ENCODE results near the gene PUM1.

The PUM1 gene

DNA sequence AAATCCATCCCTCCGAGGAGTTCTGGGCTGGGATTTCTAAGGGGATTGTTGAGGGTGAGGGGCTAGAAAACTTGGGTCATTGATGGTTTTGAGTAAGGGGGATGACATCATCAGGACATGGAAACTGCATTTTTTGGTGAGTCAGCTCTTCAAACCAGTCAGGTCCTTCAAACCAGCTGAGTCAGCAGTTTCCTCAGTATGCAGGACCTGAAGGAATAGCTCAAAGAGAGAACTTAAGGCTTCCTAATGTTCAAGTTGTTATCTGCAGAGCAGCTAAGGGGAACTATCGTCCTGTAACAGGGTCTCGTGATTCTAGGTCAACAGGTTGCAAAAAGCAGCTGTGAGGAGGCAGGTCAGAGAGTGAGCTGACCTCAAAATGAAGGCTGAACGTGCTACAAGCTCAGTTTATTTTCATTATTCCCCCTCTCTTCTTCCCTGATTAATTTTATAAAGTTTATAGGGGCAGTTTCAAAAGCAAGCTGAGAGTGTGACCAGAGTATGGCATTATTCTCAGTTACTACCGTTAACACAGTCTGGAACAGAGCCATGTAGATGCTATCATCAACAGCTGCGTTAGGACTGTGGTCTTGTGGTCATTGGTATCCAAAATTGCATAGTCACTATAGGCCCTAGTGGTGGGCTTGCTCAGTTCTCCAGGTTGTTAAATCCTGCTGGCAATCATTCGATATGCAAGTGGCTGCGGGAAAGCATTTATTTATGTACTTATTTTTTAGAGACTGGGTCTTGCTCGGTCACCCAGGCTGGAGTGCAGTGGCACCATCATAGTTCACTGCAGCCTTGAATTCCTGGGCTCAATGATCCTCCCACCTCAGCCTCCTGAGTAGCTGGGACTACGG is 146.3 kb downstream of the PUM1 start:
- peaks cover 15% of the 10 kb centered on the region for H3K27me3 ChIP-seq (ENCODE audit: control insufficient read depth, low read length)
- no peaks in the 10 kb centered on the region; the same call in 1 of the 2 replicates for H4K20me1 ChIP-seq (ENCODE audit: control insufficient read depth, insufficient read depth, low read depth, low read length)
- H3K79me2 ChIP-seq (ENCODE audit: control insufficient read depth, low read length) = no peaks in the 10 kb centered on the region
- no peak overlapping the region for H3K4me2 ChIP-seq (ENCODE audit: low read length)
- no peaks in the 10 kb centered on the region for H3F3A ChIP-seq (ENCODE audit: control insufficient read depth, insufficient read depth)
- no peaks in the 10 kb centered on the region for H3K36me3 ChIP-seq (ENCODE audit: control insufficient read depth, low read length)
- H3K9me2 ChIP-seq (replicated peaks; ENCODE audit: control insufficient read depth, low read length) = no peaks in the 10 kb centered on the region
- no peak for TF ChIP-seq CTCF (IDR thresholded peaks at IDR 0.05; ENCODE audit: low read depth, low read length, poor library complexity, severe bottlenecking)
- TF ChIP-seq EZH2phosphoT487 (IDR thresholded peaks at IDR 0.05; ENCODE audit: borderline replicate concordance, low read length) = no peak
- H3K9me3 ChIP-seq (ENCODE audit: control insufficient read depth, insufficient read depth, low read length) = no peaks in the 10 kb centered on the region
- no peak overlapping the region for H3K4me3 ChIP-seq (ENCODE audit: low read length)
- no peak overlapping the region for H3K27ac ChIP-seq (ENCODE audit: low read depth, low read length)
- H3K4me1 ChIP-seq (ENCODE audit: control insufficient read depth, low read length) = no peaks in the 10 kb centered on the region

GRCh38 chr1:30916296-30916695 is 149.2 kb downstream of the PUM1 start:
- Histone ChIP-seq H3K9me3 (ENCODE audit: control insufficient read depth, insufficient read depth, low read length) (no peaks in the 10 kb centered on the region), H3K4me2 (ENCODE audit: low read length) (no peak overlapping the region), H3K27ac (ENCODE audit: low read depth, low read length) (no peak overlapping the region), H3K9me2 (replicated peaks; ENCODE audit: control insufficient read depth, low read length) (no peaks in the 10 kb centered on the region), H3K4me1 (ENCODE audit: control insufficient read depth, low read length) (peaks cover 3% of the 10 kb centered on the region), H3K27me3 (ENCODE audit: control insufficient read depth, low read length) (peaks cover 9% of the 10 kb centered on the region), H3K4me3 (ENCODE audit: low read length) (no peak overlapping the region), H3K36me3 (ENCODE audit: control insufficient read depth, low read length) (no peaks in the 10 kb centered on the region), H4K20me1 (ENCODE audit: control insufficient read depth, insufficient read depth, low read depth, low read length) (no peaks in the 10 kb centered on the region; the same call in 1 of the 2 replicates), H3K79me2 (ENCODE audit: control insufficient read depth, low read length) (no peaks in the 10 kb centered on the region), H3F3A (ENCODE audit: control insufficient read depth, insufficient read depth) (no peaks in the 10 kb centered on the region)
- TF ChIP-seq CTCF (IDR thresholded peaks at IDR 0.05; ENCODE audit: low read depth, low read length, poor library complexity, severe bottlenecking) (no peak), EZH2phosphoT487 (IDR thresholded peaks at IDR 0.05; ENCODE audit: borderline replicate concordance, low read length) (no peak)

DNA sequence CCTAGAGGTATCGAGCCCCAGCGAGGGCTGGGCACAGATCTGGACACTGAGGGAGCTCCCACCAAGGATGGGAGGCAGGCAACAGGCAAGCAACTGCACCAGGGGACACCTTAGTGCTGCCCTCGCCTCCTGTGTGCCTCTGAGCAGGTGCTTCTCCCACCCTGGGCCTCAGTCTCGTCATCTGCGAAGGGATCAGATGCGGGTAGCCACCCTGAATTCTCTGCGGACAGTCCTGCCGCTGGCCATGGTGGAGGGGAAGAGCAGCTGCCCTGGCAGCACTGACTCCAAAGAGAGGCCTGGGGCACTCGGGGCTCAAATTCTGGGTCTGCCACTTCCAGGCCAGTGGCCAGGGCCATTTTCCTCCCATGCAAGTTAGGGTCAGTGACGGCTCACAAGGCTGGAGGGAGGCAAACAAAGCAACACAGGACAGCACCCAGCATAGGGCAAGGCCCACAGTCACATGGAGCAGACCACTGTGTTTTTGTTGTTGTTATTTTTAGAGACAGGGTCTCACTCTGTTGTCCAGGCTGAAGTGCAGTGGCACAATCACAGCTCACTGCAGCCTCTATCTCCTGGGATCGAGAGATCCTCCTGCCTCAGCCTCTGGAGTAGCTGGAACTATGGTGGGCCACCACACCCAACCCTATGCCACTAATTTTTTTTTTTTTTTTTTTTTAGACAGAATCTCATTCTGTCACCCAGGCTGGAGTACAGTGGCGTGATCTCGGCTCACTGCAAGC is 149.9 kb downstream of the PUM1 start:
- no peak overlapping the region for H3K4me3 ChIP-seq (ENCODE audit: low read length)
- TF ChIP-seq EZH2phosphoT487 (IDR thresholded peaks at IDR 0.05; ENCODE audit: borderline replicate concordance, low read length) = no peak
- TF ChIP-seq CTCF (IDR thresholded peaks at IDR 0.05; ENCODE audit: low read depth, low read length, poor library complexity, severe bottlenecking) = no peak
- no peak overlapping the region for H3K27ac ChIP-seq (ENCODE audit: low read depth, low read length)
- peaks cover 10% of the 10 kb centered on the region for H3K27me3 ChIP-seq (ENCODE audit: control insufficient read depth, low read length)
- H3K36me3 ChIP-seq (ENCODE audit: control insufficient read depth, low read length) = no peaks in the 10 kb centered on the region
- H4K20me1 ChIP-seq (ENCODE audit: control insufficient read depth, insufficient read depth, low read depth, low read length) = 0 out of 2 replicates have a peak, but pooled peaks cover 4% of the 10 kb centered on the region
- peaks cover 8% of the 10 kb centered on the region for H3K4me1 ChIP-seq (ENCODE audit: control insufficient read depth, low read length)
- no peaks in the 10 kb centered on the region for H3F3A ChIP-seq (ENCODE audit: control insufficient read depth, insufficient read depth)
- no peaks in the 10 kb centered on the region for H3K79me2 ChIP-seq (ENCODE audit: control insufficient read depth, low read length)
- no peaks in the 10 kb centered on the region for H3K9me3 ChIP-seq (ENCODE audit: control insufficient read depth, insufficient read depth, low read length)
- no peak overlapping the region for H3K4me2 ChIP-seq (ENCODE audit: low read length)
- H3K9me2 ChIP-seq (replicated peaks; ENCODE audit: control insufficient read depth, low read length) = no peaks in the 10 kb centered on the region
